ENCODE measurements around the gene TEKT1.
"Not testable (repeated sequence)": the region's sequence is repeated elsewhere in the genome, so short reads cannot be mapped to it uniquely, and the experiment has no call there.

Gene TEKT1

DNA sequence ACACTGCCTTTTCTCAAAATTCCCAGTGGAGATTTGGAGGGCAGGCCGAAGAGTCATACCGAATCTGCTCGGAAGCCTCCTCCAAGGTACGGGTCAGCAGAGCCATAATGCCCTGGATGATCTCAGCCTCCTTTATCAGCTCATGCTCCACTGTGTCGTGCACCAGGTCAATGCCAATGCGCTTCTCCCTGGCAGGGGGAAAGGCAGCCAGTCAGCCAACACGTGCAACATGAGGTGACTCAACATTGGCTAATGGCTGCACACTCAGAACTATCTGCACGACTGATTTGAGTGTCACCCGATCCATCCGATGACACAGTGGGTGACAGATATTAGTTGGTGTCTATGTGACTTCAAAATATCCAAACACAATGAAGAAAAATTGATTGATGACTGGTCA, 15.8 kb downstream of the TEKT1 start:
- no peak for FAIRE-seq

DNA sequence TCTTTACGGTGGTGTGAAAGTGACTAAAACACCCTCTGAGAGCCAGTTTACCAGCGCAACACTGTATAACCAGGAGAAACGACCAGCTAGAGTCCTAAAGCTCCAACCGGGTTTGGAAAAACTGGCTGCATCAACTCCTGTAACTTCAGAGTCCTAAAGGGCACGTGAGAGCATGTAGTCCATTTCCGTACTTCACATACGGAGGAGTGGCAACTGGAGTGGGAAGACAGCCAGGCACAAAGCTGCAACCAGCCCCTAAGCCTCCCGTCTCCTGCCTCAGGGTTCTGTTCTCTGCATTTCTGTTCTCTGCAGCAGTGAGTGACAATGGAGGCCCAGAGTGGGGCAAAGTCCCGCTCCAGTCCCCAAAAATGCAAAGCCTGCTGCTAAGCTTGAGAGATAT, 19.2 kb downstream of the TEKT1 start:
- FAIRE-seq = no peak

DNA sequence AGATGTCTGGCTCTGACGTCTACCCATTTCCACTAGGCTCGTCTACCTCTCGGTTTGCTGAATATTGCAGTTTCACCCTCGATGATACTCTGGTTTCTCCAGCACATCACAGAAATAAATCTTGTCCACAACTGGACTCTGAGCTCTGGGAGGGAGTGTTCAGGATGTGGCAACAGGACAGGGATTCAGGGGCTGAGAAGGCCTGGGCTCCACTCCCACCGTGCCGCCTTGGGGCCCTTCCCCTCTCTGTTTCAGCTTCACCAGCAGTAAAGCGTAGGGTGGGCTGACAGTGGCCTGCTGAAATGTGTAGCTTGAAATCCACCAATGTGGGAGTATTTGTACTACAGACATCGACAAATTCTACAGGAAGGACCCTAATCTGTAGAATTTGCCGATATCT, 20.0 kb downstream of the TEKT1 start:
- FAIRE-seq = no peak

DNA sequence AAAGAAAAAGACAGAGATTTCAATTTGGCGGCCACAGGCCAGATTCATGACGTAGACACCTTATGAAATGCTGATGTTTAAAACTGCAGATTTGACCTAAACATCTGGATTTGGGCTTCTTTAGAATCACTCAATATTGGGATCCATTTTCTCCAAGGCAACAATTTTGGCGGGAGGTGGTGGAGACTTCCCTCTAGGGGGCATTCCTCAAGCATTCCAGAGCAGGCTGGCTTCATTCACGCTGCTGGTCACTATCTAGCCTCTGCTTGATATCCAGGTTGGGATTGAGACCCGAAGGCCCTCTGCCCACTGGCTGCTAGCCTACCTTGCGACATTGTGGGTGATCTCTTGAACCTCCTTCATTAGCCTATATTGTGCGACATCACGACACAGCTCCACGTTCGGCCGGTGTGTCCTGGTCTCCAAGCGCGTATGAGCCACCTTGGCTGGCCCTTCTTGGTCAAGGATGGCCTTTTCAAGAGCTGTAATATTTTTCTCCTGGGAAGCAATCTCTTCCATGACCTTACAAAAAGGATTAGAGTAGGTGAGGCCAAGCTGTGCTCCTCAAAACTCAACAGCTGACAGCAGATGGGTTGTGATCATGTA, 31.0 kb downstream of the TEKT1 start:
- FAIRE-seq = no peak

DNA sequence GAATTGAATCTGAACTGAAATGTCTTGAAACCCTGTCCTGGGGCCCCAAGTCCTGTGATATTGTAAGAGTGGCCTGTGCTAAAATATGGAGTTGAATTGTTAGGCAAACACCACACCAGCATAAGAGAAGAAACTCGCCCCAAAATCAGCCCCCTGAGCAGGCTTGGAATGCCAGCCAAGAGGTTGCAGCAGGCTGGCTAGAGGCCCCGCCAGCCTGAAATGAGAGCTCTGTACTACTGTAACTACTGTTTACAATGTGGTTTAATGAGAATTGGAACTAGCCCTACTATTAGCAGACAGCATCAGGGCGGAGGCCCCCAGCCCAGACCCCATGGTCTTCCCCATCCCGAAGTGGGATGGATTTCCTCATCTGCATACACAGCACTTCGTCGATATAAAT, 31.8 kb downstream of the TEKT1 start:
- no peak for FAIRE-seq

DNA sequence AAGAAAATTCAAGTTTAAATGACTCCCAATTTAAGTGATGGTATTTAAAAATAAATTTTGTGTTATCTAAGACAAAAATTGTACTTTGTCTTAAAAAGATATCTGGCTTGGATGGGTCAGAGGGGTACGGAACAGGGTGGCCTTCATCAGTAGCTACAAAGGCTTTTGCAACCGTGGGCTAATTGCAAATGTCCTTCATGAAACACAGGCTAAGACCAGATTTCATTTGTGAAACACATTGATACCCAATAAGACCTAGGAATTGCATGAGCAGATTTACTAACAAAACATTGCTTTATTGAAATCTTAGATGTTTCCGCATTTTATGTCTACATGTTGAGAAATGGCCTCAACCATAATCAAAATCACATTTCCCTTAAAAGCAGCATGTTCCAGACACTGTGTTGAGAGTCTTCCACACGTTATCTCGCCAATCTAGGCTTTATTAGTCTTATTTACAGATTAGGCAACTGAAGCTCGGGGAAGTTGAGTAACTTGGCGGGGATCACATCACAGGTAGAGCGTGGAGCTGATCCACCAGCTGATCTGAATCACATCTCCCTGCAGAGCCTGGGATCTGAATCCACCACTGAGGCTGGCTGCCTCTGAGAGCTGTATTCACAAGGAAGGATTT, 33.7 kb downstream of the TEKT1 start:
- no peak for FAIRE-seq

DNA sequence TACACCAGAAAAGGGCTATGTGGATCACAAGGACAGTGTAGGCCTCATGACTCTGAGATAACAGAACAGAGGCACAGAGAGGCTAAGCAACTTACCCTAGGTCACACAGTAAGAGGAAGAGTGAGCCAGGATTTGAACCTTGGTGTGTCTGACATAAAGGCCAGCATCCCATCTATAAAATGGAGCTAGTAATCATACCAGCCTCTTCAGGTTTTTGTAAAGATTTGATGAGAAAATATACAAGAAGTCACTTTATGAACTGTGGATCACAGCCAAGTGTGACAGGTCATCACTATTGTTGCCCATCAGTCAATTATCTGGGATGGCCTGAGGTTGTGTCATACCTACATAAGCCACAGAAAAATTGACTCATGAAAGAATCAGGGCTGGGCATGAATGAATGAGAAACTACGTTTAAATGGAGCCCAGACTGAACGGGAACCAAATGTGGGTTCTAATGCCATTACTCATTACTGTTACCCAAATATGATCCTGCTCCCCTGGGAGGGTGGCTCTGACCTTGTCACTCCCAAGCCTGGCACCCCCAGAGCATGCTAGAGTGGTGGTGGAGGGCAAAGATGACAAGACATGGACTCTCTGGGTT, 34.5 kb downstream of the TEKT1 start:
- FAIRE-seq = no peak

DNA sequence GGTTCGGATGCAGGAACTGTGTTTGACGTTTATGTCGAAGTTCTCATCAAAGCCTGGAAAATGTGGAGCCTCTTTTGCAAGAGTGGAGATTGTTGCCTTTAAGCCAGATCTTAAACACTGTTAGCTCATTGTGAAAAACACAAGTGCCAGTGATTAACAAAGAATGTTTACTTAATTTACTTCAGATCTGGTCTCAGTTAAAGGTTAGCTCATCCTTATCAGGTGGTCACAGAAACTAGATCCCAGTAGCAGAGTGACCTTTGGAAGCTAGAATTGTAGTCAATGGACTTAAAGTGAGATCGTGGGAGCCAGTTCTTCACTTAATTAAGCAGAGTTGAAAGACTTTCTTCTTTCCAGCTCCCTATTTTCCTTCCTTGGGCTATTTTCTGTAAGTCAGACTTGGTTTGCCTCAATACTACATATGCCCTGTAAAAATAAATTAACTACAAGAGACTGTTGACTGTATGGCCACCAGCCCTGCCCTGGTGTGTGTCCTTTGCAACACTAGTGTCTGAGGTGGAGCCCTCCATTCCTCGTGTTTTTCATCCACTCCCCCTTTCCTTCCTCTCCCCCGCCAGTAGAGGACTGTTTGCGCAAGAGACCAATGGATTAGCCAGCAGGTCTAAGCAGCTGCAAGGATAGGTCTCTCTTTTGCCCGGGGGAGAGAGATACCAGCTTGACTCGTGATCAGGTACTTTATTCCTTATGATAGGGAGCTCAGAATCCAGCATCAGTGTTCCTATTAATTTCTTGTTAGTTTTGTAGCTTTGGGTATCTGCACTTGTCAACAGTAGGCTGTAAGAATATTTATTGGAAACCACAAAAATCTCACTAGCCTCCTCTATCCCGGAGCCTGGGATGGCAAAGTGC, 35.3 kb downstream of the TEKT1 start:
- FAIRE-seq = no peak

DNA sequence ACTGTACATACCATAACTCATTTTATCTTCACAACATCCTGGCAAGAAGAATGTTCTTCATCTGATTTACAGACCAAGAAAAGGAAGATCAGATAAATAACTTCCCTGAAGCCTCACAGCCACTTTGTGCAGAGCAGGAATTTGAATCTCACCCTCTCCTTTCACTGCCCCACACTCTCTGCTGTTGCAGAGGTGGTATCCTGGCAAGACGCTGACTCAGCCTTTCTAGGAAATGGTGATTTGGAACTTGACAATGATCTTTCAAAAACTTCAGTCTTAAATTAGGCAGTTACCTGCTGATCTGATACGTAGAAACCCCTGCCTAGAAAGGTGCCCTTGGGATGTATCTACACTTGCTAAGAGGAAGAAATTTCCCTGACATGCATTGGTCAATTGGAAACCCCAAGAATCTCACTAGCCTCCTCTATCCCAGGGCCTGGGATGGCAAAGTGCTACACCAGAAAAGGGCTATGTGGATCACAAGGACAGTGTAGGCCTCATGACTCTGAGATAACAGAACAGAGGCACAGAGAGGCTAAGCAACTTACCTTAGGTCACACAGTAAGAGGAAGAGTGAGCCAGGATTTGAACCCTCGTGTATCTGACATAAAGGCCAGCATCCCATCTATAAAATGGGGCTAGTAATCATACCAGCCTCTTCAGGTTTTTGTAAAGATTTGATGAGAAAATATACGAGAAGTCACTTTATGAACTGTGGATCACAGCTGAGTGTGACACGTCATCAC, 37.6 kb downstream of the TEKT1 start:
- FAIRE-seq = no peak

DNA sequence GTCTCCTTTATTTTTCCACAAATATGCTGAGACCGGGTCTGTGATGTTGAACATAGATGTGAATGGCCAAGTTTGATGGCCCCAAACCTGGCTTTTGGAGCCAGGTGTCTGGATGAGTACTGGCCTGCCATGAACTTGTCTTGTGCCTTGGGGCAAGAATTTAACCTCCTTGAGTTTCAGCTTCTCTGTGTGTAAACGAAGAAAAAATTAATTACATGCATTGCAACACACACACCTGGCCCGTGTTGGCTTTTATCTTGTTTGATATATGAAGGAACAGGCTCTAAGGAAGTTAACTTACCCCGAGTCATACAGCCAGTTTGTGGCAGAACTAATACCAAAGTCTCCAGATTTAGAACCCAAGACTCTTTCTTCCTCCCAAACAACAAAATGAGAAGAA, 42.4 kb downstream of the TEKT1 start:
- no peak for FAIRE-seq

DNA sequence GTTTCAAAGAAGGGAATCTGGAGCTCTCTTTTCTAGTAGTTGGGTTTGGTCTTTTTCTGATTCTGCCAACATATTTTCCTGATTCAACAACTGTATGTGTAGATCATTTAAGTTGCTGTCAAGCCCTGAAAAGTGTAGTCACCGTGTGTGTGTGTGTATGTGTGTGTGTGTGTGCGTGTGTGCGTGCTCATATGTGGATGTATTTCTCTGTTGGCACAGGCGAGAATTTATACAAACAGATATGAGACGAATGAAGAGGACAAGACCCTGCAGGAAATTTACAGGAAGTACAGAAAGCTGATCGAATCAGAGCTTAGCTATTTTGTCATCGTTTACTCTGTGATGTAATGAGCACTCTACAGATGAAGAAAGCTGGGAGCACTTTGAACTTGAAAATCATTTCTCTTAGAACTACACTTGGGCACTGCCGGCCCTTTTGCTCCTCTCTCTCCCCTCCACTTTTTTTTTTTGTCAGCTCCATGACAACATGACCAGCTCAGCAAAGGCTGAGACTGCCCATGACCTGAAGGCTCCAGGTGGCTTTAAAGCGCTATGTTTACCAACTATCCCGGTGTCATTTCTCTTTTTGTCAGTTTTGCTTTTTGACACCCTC, 44.3 kb downstream of the TEKT1 start:
- no peak for FAIRE-seq

DNA sequence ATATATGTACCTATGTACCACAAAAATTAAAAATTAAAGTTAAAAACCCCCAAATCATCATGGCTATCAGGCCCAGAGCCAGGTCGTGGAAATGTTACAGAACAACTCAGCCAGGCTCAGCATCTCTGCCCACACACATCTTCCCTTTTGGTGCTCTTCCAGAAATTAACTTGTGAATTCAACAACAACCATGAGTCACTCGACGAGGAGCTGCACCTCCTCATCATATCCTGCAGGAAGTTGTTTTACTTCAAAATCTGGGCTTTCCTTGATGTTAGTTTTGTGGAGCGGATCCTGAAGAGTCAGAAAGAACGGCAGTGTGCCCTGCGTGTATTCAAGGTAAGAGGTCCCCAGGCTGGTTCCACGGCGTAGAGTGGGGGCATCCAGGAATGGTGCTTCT, 44.9 kb downstream of the TEKT1 start:
- no peak for FAIRE-seq

DNA sequence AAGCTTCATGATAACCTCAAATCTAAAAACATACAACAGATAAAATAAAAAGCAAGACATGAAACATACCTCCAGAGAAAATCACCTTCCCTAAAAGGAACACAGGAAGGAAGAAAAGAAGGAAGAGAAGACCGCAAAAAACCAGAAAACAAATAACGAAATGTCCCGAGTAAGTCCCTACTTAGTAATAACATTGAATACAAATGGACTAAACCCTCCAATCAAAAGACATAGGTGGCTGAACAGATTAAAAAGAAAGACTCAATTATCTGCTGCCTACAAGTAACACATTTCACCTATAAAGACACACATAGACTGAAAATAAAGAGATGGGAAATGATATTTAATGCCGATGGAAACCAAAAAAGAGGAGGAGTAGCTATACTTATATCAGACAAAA, 49.3 kb downstream of the TEKT1 start:
- FAIRE-seq = no peak

DNA sequence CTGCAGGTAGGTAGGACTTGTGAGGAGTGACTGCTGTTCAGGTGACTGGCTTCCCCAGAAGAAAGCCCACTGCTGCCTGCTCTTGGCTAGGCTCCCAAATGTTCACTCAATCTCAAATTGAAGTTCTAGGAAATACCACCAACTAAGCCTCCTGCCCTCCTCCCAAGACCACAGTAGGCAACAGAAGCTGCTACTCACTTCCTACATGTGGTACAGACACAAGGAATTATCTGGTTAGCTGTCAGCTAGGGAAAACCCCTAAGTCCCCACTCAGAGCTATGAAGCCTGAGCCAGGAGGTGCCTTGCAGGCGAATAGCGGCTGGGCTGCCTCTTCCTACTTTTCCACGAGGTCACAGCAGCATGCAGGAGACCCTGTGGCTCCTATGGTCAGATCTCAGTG, 50.6 kb downstream of the TEKT1 start:
- no peak for FAIRE-seq

DNA sequence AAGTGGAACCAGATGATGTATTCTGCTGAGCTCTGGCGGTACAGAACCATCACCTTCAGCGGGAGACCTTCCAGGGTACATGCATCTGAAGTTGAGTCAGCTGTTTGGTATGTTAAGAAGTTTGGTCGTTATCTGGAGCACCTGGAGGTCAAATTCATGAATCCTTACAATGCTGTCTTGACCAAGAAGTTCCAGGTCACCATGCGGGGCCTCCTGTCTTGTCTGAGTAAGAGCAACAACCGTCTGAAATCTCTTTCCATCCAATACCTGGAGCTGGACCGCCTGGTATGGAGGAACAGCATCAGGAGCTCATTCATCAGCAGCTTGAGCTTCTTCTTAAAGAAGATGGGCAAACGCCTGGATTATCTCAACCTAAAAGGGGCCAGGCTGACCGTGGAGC, 51.5 kb downstream of the TEKT1 start:
- no peak for FAIRE-seq

DNA sequence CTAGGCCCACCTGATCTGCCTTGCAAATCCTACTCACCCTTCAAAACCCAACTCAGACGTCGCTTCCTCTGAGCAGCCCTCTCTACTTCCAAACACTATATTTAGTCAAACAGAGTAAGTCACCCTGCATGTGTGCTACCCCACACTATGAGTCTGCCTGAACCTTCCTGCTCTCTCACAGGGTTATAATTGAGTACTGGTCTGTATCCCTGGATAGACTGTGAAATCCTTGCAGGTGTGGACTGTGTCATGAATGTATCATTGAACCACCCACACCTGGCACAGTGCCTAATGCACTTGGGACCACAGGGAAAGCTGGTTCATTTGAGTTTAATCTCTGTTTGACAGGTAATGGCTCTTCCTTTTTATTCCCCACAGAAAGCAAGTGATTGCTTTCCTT, 52.1 kb downstream of the TEKT1 start:
- FAIRE-seq = no peak

DNA sequence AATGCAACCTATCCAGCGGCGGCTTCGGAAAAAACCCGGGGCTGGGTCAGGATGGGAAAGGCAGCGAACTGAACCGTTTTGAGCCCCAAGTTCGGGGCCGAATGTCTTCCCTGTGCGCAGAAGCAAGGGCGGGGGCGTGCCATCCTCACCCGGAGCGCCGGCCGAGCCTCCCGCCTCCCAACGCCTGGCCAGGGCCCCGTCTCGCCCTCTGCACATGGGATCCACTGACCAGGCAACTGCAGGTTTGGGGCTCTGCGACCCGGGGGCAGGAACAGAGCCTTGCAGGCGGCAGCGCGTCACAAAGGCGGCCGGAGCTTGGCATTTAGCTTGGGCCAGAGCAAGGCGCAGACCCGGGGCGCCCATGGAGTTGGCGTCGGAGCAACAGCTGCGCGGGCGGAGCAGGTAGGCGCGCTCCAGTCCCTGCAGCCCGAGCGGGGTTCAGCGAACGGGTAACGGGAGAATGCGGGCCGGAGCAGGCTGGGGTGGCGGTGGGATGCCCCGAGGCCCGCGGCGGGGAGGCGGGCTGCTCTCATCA, 55.6 kb downstream of the TEKT1 start, which contains the start of gene FBXO39:
TSS of gene FBXO39 (plus strand) at position 345 of the 535 bp plus-strand sequence. CDS start 3,654 bp downstream, outside the sequence.
- FAIRE-seq = no peak

DNA sequence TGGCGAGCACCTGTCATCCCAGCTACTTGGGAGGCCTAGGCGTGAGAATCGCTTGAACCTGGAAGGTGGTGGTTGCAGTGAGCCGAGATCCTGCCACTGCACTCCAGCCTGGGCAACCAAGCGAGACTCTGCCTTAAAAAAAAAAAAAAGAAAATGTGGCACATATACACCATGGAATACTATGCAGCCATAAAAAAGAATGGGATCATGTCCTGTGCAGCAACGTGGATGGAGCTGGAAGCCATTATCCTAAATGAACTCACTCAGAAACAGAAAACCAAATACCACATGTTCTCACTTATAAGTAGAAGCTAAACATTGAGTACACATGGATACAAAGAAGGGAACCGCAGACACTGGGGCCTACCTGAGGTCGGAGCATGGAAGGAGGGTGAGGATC, 56.6 kb downstream of the TEKT1 start:
- FAIRE-seq = not testable (repeated sequence)

DNA sequence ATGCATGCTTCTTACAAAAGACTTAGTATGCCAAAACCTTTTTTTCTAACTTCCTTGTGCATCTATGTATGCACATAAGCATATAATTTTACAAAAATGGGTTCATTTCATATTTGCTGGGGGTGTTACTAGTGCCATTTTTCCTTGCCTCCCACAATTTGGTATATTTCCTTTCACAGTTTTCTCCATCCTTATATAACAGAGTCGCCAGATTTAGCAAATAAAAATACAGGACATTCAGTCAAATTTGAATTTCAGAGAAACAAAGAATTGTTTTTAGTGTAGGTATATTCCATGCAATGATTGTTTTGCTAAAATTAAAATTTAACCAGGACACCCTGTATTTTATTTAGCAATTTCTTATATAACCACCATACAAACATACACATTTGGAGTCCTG, 59.5 kb downstream of the TEKT1 start:
- no peak for FAIRE-seq

DNA sequence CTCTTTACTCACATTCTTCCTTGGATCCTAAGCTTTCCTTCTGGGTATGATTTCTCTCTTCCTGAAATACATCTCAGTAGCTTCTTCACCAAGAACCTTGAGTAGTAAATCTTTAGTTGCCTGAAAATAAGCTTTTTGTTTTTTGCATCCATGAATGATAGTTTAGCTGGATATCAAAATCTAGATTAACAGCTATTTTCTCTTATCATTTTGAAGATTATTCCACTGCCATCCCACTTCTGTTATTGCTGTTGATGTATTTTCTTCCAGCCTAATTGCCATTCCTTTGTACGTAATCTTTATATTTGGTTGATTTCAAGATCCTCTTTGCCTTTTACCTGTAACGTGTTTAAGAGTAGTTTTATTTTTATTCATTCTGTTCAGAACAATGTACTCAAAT, 63.1 kb downstream of the TEKT1 start:
- FAIRE-seq = no peak

DNA sequence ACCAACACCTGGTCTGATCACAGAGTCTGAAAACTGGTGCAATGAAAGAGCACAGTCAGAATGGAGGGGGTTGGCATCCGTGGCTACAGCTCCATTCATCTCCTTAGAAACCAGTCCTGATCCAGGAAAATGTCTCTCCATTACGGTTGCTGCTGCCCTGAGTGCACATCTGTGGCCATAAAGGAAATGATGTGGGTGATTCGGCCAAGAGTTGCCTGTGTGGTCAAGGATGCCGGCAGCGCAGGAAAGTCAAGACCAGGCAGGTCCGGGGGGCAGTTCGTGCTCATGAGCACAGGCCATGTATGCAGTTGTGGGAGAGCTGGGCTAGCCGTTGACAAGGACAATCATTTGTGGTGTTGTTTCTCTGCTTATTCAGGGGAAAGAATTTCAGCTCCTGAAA, 69.8 kb downstream of the TEKT1 start:
- FAIRE-seq = no peak

DNA sequence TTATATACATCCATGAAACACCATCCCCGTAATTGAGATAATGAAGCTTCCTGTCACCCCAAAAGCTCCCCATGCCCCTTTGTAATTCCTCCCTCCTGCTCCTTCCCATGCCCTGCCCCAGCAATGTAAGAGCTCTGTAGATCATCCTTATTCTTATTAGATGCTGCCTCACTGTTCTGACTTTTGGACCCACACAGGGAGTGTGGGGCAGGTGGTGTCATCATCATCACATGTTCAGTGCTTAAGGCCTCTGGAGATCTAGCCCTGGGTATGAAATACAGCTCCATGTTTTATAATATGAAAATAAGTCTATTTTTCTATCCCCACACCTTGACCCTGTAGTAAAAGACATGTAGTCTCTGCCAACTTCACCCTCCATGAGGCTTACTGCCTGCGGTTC, 73.8 kb downstream of the TEKT1 start:
- FAIRE-seq = no peak

Measured in colon (tissue), 2 donors.